OCI-LY3 (cell line): ENCODE data around the gene PKP4.

Experiments
- H2AFZ ChIP-seq: fragments of 200-600, 300-600 bp; shearing (Covaris generic); 2 replicates; pipeline ENCODE4 v1.6.0; 2014; ENCODE audit warnings: antibody characterized with exemption, low read depth, low read length
- H3K27ac ChIP-seq: fragments of 200-600, 300-600 bp; sonication (generic); 2 replicates; pipeline ENCODE4 v1.5.1; 2014; ENCODE audit warnings: mild to moderate bottlenecking, low read length, moderate library complexity, mixed read lengths
- H3K27me3 ChIP-seq: fragments of 200-600, 300-600 bp; sonication (generic); 2 replicates; pipeline ENCODE4 v1.6.1; 2014; ENCODE audit warnings: low read depth, low read length, mixed read lengths
- H3K36me3 ChIP-seq: fragments of 200-600, 300-600 bp; sonication (generic); replicated peaks from 2 replicates; pipeline ENCODE3; 2014; ENCODE audit warnings: low read depth, low read length, mixed read lengths
- H3K4me1 ChIP-seq: fragments of 300-600, 200-600 bp; sonication (generic); 2 replicates; pipeline ENCODE4 v1.6.1; 2014; ENCODE audit warnings: low read length, mixed read lengths
- H3K4me2 ChIP-seq: fragments of 200-600, 300-600 bp; sonication (generic); 2 replicates; pipeline ENCODE4 v1.6.1; 2014; ENCODE audit warnings: low read length, mixed read lengths
- H3K4me3 ChIP-seq: fragments of 300-600, 200-600 bp; sonication (generic); 2 replicates; pipeline ENCODE4 v1.5.1; 2014; ENCODE audit warnings: antibody characterized with exemption, mild to moderate bottlenecking, low read length, moderate library complexity
- H3K79me2 ChIP-seq: fragments of 300-600, 200-600 bp; shearing (Covaris generic); 2 replicates; pipeline ENCODE4 v1.6.1; 2014; ENCODE audit warnings: mild to moderate bottlenecking, low read length, mixed read lengths
- H3K9ac ChIP-seq: fragments of 300-600, 200-600 bp; shearing (Covaris generic); 2 replicates; pipeline ENCODE4 v1.6.0; 2014; ENCODE audit warnings: mild to moderate bottlenecking, low read length, moderate library complexity
- H3K9me3 ChIP-seq: fragments of 200-600, 300-600 bp; shearing (Covaris generic); 2 replicates; pipeline ENCODE4 v1.6.1; 2014; ENCODE audit warnings: low read length, mixed read lengths; ENCODE audit not compliant: insufficient read depth
- H4K20me1 ChIP-seq: fragments of 200-600, 300-600 bp; sonication (generic); 2 replicates; pipeline ENCODE4 v1.6.1; 2016; ENCODE audit warnings: low read length, mixed read lengths; ENCODE audit not compliant: insufficient read depth
- CTCF ChIP-seq: fragments of 200-600, 300-600 bp; sonication (generic); IDR thresholded peaks from 2 replicates; pipeline ENCODE4 v1.5.1; 2014; ENCODE audit warnings: antibody characterized with exemption, low read length, low read depth
- EZH2phosphoT487 ChIP-seq: fragments of 200-600 bp; shearing (Covaris generic); IDR thresholded peaks from 2 replicates; pipeline ENCODE4 v1.6.1; 2018; ENCODE audit warnings: antibody characterized with exemption, mixed run types, low read depth

Gene PKP4

GRCh38 chr2:158575051-158575635 lies 118.4 kb downstream of the PKP4 start:
- no peak overlapping the region for H3K4me2 ChIP-seq
- no peak for TF ChIP-seq EZH2phosphoT487
- TF ChIP-seq CTCF, result no peak
- H3K9ac ChIP-seq, result no peak overlapping the region

GRCh38 chr2:158577141-158577540 lies 120.4 kb downstream of the PKP4 start:
- Histone ChIP-seq H4K20me1 (no peaks in the 10 kb centered on the region), H3K27ac (no peak overlapping the region), H3K36me3 (no peaks in the 10 kb centered on the region), H3K27me3 (no peaks in the 10 kb centered on the region), H3K4me1 (peaks cover 10% of the 10 kb centered on the region), H3K79me2 (no peaks in the 10 kb centered on the region), H2AFZ (no peak overlapping the region), H3K9ac (no peak overlapping the region), H3K4me2 (no peak overlapping the region), H3K9me3 (no peaks in the 10 kb centered on the region), H3K4me3 (no peak overlapping the region)
- TF ChIP-seq EZH2phosphoT487 (no peak), CTCF (no peak)

More at GRCh38 chr2:158575051-158575635, 118.4 kb downstream of the PKP4 start:
- Histone ChIP-seq H3K36me3 (no peaks in the 10 kb centered on the region), H3K4me3 (no peak overlapping the region), H3K4me1 (peaks cover 10% of the 10 kb centered on the region), H4K20me1 (no peaks in the 10 kb centered on the region), H3K79me2 (no peaks in the 10 kb centered on the region), H3K27me3 (no peaks in the 10 kb centered on the region), H3K9me3 (no peaks in the 10 kb centered on the region), H3K27ac (no peak overlapping the region), H2AFZ (no peak overlapping the region)

- Histone ChIP-seq H3K4me3 (no peak overlapping the region), H2AFZ (no peak overlapping the region), H3K79me2 (no peaks in the 10 kb centered on the region), H3K9me3 (no peaks in the 10 kb centered on the region), H3K27ac (no peak overlapping the region), H3K27me3 (no peaks in the 10 kb centered on the region), H3K36me3 (no peaks in the 10 kb centered on the region), H3K9ac (no peak overlapping the region), H3K4me2 (no peak overlapping the region), H4K20me1 (no peaks in the 10 kb centered on the region), H3K4me1 (peaks cover 10% of the 10 kb centered on the region)
- TF ChIP-seq EZH2phosphoT487, result no peak
- no peak for TF ChIP-seq CTCF
These were observed 122.1 kb downstream of the PKP4 start for GRCh38 chr2:158578703-158579330.

GRCh38 chr2:158579928-158580327 lies 123.2 kb downstream of the PKP4 start:
- Histone ChIP-seq H3K27me3 (no peaks in the 10 kb centered on the region), H3K36me3 (peaks cover 5% of the 10 kb centered on the region), H2AFZ (no peak overlapping the region), H3K9me3 (no peaks in the 10 kb centered on the region), H3K4me2 (no peak overlapping the region), H3K9ac (no peak overlapping the region), H3K4me1 (peaks cover 10% of the 10 kb centered on the region), H3K27ac (no peak overlapping the region), H4K20me1 (no peaks in the 10 kb centered on the region), H3K79me2 (no peaks in the 10 kb centered on the region), H3K4me3 (no peak overlapping the region)
- no peak for TF ChIP-seq EZH2phosphoT487
- no peak for TF ChIP-seq CTCF
